Epithelial cell of proximal tubule (primary cell): ENCODE measurements around the gene SMOC1. TPM values are rescaled to one million over a fixed set of nuclear protein-coding genes. Genes with fewer than 3 reads are reported as not detected.

ENCODE experiments used
- DNase-seq: peaks from one replicate; pipeline ENCODE4 v3.0.0-alpha.2; 2011; ENCODE audit warnings: low read depth
- H3K4me3 ChIP-seq: 2 replicates; pipeline ENCODE4 v1.5.1; 2011; ENCODE audit warnings: low read depth, mild to moderate bottlenecking, low read length
- total RNA-seq: library from RNA; depleted of rRNA; stranded (reverse); fragments of >200 nt; gene quantifications from 2 replicates; pipeline ENCODE4 v1.2.3, GENCODE V29; 2015
- TF ChIP-seq, protein P1 (sequence below): conservative IDR thresholded peaks from 2 replicates; pipeline ENCODE4 v1.5.1; 2012; ENCODE audit warnings: low read depth, mild to moderate bottlenecking, low read length

The SMOC1 gene
- total RNA-seq, 1 donor from 2014 or later = 7.4 TPM

DNA sequence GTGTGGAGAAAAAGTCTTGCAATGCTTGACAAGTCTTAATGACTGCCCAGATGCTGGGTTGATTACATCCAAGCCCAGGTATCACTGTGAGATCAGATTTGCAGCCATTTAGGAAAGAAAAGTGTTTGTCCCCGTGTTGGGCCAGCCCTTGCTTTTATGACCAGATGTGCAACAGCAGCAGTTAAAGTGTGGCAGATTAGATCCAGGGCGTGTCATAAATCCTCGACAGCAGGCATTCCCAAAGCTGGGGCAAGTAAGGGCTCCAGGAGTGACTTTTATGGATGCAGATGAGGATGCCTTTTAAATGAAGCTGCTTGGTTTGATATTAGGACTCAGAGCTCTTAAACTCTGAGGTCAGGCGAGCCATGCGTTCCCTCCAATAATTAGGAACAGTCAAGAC, 1.7 kb downstream of the SMOC1 start:
- DNase-seq = no peak
- no peak overlapping the region for H3K4me3 ChIP-seq
- TF ChIP-seq, protein P1, sequence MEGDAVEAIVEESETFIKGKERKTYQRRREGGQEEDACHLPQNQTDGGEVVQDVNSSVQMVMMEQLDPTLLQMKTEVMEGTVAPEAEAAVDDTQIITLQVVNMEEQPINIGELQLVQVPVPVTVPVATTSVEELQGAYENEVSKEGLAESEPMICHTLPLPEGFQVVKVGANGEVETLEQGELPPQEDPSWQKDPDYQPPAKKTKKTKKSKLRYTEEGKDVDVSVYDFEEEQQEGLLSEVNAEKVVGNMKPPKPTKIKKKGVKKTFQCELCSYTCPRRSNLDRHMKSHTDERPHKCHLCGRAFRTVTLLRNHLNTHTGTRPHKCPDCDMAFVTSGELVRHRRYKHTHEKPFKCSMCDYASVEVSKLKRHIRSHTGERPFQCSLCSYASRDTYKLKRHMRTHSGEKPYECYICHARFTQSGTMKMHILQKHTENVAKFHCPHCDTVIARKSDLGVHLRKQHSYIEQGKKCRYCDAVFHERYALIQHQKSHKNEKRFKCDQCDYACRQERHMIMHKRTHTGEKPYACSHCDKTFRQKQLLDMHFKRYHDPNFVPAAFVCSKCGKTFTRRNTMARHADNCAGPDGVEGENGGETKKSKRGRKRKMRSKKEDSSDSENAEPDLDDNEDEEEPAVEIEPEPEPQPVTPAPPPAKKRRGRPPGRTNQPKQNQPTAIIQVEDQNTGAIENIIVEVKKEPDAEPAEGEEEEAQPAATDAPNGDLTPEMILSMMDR = no peak

DNA sequence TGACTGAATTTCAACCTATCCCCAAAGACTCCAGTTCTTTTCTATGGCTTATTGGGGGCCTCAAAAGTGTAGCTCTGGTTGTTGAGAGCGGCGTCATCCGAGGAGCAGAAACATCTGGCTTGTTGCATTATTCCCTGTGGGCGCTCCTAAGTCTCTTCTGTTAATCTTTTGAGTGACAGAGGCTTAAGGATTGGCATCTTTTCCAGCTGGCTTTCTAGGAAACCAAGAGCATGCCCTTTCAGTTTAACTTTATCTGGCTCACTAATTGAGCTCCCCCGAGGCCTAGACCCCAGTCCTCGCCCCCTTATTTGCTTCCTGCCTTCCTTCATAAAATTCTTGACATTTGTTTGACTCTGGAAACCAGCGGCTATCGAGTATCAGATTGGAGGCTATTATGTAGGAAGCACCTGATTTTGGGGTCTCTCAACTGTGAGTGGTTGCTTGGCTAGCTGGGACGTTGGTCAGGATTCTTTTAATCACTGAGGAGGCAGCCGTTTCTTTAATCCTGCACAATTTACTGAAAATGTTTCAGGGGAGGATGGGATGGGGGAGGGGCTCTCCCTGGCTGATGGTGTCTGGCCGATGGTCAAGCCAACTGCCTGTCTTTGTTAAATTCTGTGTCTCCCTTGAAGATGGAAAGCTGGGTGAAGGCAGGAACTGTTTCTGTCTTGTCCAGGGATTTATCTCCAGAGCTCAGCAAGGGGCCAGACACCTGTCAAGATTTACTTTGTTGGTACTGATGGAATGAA, 3.1 kb downstream of the SMOC1 start:
- H3K4me3 ChIP-seq = no peak overlapping the region
- DNase-seq = no peak
- TF ChIP-seq, protein P1 = no peak

DNA sequence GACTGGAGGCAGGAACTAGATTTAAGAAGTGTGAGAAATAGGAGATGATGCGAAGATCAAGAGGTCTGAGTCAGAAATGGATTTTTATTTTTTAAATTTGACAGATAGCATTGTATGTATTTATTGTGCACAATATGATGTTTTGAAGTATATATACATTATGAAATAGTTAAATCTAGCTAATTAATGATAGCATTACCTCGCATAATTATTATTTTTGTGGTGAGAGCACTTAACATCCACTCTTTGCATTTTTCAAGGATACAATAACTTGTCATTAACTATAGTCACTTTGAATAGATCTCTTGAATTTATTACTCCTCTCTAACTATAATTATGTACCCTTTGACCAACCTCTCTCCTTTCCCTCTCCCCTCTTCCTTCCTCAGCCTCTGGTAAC, 3.7 kb downstream of the SMOC1 start:
- H3K4me3 ChIP-seq = no peak overlapping the region
- no peak for DNase-seq
- TF ChIP-seq, protein P1 = no peak

DNA sequence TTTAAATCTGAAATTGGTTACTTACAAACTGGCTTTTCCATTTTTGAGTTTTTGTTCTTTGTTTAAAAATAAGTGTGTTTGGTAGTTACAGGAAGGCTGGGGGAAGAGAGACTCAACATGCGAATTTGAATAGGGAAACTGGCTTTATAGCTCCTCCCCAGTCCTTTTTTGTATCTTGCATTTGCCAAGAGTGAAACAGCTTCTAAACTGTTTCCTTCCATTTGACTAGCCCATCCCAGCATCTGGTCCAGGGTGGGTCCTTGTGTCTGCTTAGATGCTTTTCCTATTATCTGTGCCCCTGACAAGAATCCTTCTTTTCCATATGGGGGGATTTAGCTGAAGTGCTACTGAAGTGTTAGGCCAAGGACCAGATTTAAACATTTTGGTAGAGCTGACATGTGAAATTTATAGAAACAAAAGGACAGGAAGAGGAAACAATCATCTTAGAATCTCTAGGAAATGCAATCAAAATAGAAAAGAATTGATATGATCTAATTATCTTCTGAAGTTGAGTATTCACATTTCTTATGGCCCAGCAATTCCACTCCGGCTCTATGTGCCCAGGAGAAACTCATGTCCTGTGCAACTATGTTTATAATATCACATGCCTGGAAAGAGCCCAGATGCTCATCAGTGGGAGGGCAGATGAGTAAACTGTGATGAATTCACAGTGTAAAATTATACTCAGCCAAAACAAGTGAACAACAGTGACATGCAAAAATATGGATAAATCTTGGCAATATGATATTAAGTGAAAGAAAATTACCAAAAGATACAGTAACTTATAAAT, 7.4 kb downstream of the SMOC1 start:
- no peak for DNase-seq
- H3K4me3 ChIP-seq = no peak overlapping the region

DNA sequence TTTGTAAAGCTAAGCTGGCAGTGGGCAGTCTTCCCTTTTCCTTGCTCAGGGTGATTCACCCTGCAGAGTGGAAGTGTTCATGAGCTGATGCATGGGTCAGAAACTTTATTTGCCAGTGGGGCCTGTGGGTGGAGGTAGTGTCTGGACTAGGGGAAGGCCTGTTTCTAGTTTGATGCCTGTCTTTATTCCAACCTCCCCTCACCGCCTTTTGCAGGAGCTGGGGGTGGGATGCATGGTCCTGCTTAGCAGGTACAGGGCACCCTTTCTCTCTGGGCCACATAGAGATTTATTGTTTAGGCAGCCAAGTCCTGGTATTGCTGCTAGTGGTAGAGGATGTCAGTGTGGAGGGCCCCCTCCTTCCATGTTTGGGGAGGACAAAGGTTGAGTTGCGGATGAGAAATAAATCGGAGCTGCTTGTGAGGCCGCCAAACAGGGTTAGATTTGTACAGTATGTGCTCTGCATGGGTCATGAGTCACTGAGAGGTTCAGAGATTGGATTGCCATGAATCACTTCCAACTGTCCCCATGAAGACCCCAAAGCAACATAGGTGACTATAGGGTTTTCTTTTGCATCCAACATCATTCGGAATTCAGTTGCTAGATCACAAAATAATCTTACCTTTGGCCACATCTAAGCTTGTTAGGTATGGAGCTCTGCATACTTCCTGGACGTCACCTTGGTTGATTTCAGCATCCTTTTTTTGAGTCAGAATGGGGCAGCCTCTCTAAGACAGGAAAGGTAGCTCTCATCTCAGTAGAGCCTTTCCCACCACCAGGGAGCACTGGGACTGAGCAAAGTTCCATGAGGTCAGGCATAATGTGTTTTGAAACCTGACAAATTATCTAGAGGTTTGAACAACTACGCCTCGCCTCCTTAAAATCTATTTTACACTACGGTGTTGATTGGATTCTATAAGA, 8.8 kb downstream of the SMOC1 start:
- no peak overlapping the region for H3K4me3 ChIP-seq
- TF ChIP-seq, protein P1 = no peak
- no peak for DNase-seq

More for the DNA sequence above, 7.4 kb downstream of the SMOC1 start:
- TF ChIP-seq, protein P1 = no peak

DNA sequence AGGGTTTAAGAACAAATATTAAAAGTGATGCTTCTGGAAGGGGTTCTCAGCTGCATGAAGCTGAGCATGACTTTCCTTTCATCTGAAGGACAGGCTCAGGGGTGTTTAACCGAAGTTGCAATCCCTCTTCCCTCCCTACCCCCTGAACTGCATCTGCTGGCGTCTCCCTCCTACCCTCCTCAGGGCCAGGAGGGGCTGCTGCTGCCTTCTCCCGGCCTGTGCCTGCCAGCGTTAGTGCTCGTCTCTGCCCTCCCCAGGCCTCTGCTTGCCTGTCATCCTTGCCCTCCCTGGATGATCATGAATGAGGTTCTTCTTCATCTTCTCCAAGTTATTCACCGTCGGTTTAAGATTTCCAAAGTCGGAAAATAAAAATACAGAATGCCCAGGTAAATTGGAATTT, 12.2 kb downstream of the SMOC1 start:
- DNase-seq = no peak
- no peak overlapping the region for H3K4me3 ChIP-seq
- TF ChIP-seq, protein P1 = no peak
